Measurements from ENCODE around the gene CD200R1.

Gene CD200R1

GRCh38 chr3:112963683-112964082, 11.2 kb downstream of the CD200R1 start:
- no peak for DNase-seq (ENCODE audit: low spot score)
- TF ChIP-seq CTCF (IDR thresholded peaks at IDR 0.05; ENCODE audit: extremely low read depth, missing control alignments): no peak

DNA sequence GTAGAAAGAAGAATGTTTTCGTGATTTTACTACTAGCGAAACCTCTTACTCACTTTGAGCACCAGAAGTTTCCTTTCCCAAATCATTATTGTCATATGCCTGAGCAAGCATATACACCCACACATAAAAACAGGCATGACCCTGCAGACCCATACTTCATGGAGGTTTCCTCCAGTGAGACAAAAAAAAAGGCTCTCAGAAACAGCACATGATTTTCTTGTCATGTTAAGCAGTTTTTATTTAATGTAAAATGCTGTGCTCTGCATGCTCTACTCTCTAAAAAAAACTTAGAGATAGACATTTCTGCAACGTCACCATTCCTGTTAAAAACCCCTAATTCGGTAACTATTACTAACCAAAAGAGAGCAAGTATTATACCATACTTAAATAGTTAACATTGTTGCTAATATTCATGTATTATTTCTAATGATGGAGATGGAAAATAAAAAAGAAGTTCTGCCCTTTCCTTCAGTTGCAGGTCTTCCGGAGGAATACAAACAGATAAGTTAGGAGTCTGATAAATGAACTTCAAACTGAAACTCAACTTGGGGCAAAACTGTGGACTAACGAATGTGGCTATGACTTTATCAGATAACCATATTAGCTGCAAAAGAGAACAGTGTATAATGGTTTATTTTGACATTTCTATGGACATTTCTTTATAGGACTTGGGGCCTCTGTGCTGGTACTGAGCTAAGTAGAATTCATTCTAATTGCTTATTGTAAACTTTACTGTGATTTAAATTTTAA, 15.9 kb downstream of the CD200R1 start:
- DNase-seq (ENCODE audit: low spot score): peak; percentile 17
- no peak for TF ChIP-seq CTCF (IDR thresholded peaks at IDR 0.05; ENCODE audit: extremely low read depth, missing control alignments)

GRCh38 chr3:112956351-112956750, 18.6 kb downstream of the CD200R1 start:
- no peak for TF ChIP-seq CTCF (IDR thresholded peaks at IDR 0.05; ENCODE audit: extremely low read depth, missing control alignments)
- no peak for DNase-seq (ENCODE audit: low spot score)

DNA sequence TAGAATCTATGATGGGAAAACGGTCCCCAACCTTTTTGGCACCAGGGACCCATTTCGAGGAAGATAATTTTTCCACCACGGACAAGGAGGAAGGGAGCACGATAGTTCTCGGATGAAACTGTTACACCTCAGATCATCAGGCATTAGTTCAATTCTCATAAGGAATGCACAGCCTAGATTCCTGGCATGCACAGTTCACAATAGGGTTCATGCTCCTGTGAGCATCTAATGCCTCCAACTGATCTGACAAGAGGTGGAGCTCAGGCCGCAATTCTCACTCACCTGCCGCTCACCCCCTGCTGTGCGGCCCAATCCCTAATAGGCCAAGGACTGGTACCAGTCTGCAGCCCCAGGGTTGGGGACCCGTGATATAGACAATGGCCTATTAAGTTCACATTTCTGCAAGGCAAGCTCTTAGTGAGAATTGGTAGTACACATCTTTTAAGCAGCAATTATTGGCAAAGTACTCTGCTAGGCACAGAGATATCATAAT, 26.5 kb downstream of the CD200R1 start:
- DNase-seq (ENCODE audit: low spot score): no peak
- no peak for TF ChIP-seq CTCF (IDR thresholded peaks at IDR 0.05; ENCODE audit: extremely low read depth, missing control alignments)

GRCh38 chr3:112931736-112932521, 43.0 kb downstream of the CD200R1 start:
- no peak for DNase-seq (ENCODE audit: low spot score)
- TF ChIP-seq CTCF (IDR thresholded peaks at IDR 0.05; ENCODE audit: extremely low read depth, missing control alignments): no peak

DNA sequence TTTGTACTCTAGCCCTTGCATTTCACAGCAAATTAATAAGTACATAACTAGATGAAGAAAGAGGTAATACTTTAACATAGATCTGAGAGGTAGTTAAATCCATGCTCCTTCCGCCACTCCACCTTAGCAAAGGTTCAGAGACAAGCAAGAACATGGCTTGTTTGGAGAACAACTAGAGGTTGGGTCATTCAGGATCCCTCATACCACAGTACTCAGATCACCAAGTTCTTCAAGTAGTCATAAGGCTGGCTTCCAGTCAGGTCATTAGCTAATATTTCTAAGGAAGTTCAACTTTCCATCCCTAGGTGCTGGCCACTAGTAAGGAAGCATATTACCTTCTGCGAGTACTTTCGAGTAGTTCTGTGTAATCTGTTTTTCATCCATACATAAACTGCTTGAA, 44.1 kb downstream of the CD200R1 start:
- DNase-seq (ENCODE audit: low spot score): no peak
- no peak for TF ChIP-seq CTCF (IDR thresholded peaks at IDR 0.05; ENCODE audit: extremely low read depth, missing control alignments)

DNA sequence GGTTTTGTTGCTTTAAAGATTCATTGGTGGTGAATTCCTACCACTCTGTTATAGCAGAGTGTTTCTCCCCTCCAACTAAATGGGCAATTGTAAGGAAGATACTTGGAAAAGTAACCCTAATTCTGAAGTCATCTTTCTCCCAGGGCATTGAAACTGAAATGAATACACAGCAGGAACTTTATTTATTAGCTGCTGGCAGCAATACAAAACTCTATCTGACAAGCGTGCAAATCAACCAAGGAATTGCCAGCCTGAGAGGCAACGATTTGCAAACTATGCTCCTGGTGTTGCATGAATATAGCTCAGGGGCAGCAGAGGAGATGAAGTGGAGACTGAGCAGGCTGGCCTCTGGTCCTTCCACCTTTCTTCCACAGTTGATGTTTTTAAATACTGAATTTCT, 48.9 kb downstream of the CD200R1 start:
- no peak for DNase-seq (ENCODE audit: low spot score)
- no peak for TF ChIP-seq CTCF (IDR thresholded peaks at IDR 0.05; ENCODE audit: extremely low read depth, missing control alignments)
